Measurements from ENCODE around the gene TPO. TPM values are rescaled to one million over a fixed set of nuclear protein-coding genes. Genes with fewer than 3 reads are reported as not detected.
"Not testable (repeated sequence)": the region's sequence is repeated elsewhere in the genome, so short reads cannot be mapped to it uniquely, and the experiment has no call there.

The TPO gene
- total RNA-seq, 1 donor from 2014 or later, result 52.5 TPM

- no peak for DNase-seq (ENCODE audit: low spot score in 2 of 2)
- Histone ChIP-seq H3K36me3 (no peaks in the 10 kb centered on the region), H3K9me3 (no peaks in the 10 kb centered on the region), H3K4me1 (no peaks in the 10 kb centered on the region), H3K27ac (no peak overlapping the region), H3K27me3 (no peaks in the 10 kb centered on the region), H3K4me3 (no peak overlapping the region)
- intact Hi-C loops (cut with DNase I), result no loop called here
- no peak for TF ChIP-seq CTCF (IDR thresholded peaks at IDR 0.05)
These were observed 78.5 kb downstream of the TPO start for GRCh38 chr2:1491751-1492150.

GRCh38 chr2:1492231-1492630 is 79.0 kb downstream of the TPO start:
- H3K27ac ChIP-seq, result peak overlapping the region in 1 of 2 donors; percentile 27
- H3K9me3 ChIP-seq; H3K4me3 ChIP-seq; intact Hi-C loops (cut with DNase I); H3K36me3 ChIP-seq; H3K4me1 ChIP-seq; H3K27me3 ChIP-seq; DNase-seq (ENCODE audit: low spot score in 2 of 2): not testable (repeated sequence)

GRCh38 chr2:1492711-1493430 is 79.6 kb downstream of the TPO start:
- no peak for TF ChIP-seq CTCF (IDR thresholded peaks at IDR 0.05)
- no peaks in the 10 kb centered on the region for H3K9me3 ChIP-seq
- no peaks in the 10 kb centered on the region for H3K4me1 ChIP-seq
- DNase-seq (ENCODE audit: low spot score in 2 of 2), result no peak
- H3K36me3 ChIP-seq, result no peaks in the 10 kb centered on the region
- H3K27me3 ChIP-seq, result no peaks in the 10 kb centered on the region
- H3K4me3 ChIP-seq, result no peak overlapping the region
- H3K27ac ChIP-seq, result peak overlapping the region in 1 of 2 donors; percentile 27
- intact Hi-C loops (cut with DNase I), result no loop called here

GRCh38 chr2:1493431-1494126 is 80.3 kb downstream of the TPO start:
- no peaks in the 10 kb centered on the region for H3K27me3 ChIP-seq
- no peaks in the 10 kb centered on the region for H3K4me1 ChIP-seq
- H3K9me3 ChIP-seq, result no peaks in the 10 kb centered on the region
- H3K27ac ChIP-seq, result no peak overlapping the region
- no peak for TF ChIP-seq CTCF (IDR thresholded peaks at IDR 0.05)
- no peak for DNase-seq (ENCODE audit: low spot score in 2 of 2)
- H3K4me3 ChIP-seq, result no peak overlapping the region
- intact Hi-C loops (cut with DNase I), result no loop called here
- H3K36me3 ChIP-seq, result no peaks in the 10 kb centered on the region

GRCh38 chr2:1494257-1494656 is 81.0 kb downstream of the TPO start:
- H3K36me3 ChIP-seq, result no peaks in the 10 kb centered on the region

More at GRCh38 chr2:1494257-1494656, 81.0 kb downstream of the TPO start:
- Histone ChIP-seq H3K4me1 (no peaks in the 10 kb centered on the region), H3K27ac (no peak overlapping the region), H3K4me3 (no peak overlapping the region), H3K27me3 (no peaks in the 10 kb centered on the region), H3K9me3 (no peaks in the 10 kb centered on the region)
- no peak for DNase-seq (ENCODE audit: low spot score in 2 of 2)
- no peak for TF ChIP-seq CTCF (IDR thresholded peaks at IDR 0.05)
- intact Hi-C loops (cut with DNase I), result no loop called here
